Large intestine (tissue), 3 donors: Measurements from ENCODE around the gene FGF11. TPM values are rescaled to one million over a fixed set of nuclear protein-coding genes. Genes with fewer than 3 reads are reported as not detected.

Experiments
- DNase-seq, 2 donors: peaks; one replicate each; pipeline versions ENCODE4 v3.0.0 to v3.0.0-alpha.2; 2013
- H3K27ac ChIP-seq: one replicate; pipeline ENCODE4 v1.5.1; 2013; ENCODE audit warnings: low read length
- H3K27me3 ChIP-seq: 2 replicates; pipeline ENCODE4 v1.6.1; 2013; ENCODE audit warnings: low read length; ENCODE audit not compliant: control insufficient read depth, insufficient read depth
- H3K36me3 ChIP-seq: 2 replicates; pipeline ENCODE4 v1.6.1; 2013; ENCODE audit warnings: low read length; ENCODE audit not compliant: control insufficient read depth, insufficient read depth
- H3K4me1 ChIP-seq: one replicate; pipeline ENCODE4 v1.6.1; 2013; ENCODE audit warnings: low read length; ENCODE audit not compliant: control insufficient read depth, insufficient read depth
- H3K4me3 ChIP-seq: one replicate; pipeline ENCODE4 v1.5.1; 2013; ENCODE audit warnings: low read length
- H3K9me3 ChIP-seq: one replicate; pipeline ENCODE4 v1.6.1; 2013; ENCODE audit warnings: mild to moderate bottlenecking, low read depth, low read length, moderate library complexity; ENCODE audit not compliant: control insufficient read depth
- WGBS: methylation state at CpG from one replicate; pipeline ENCODE4 v1.1.5; 2013; ENCODE audit warnings: low lambda C conversion rate; ENCODE audit not compliant: insufficient coverage; 5-methylcytosine and 5-hydroxymethylcytosine counted together
- polyA plus RNA-seq: library from polyadenylated mRNA; unstranded; fragments of 120-200 nt; gene quantifications from one replicate; pipeline ENCODE4 v1.2.1, GENCODE V29; 2013

The FGF11 gene
- polyA plus RNA-seq, 1 donor, result 1.3 TPM

DNA sequence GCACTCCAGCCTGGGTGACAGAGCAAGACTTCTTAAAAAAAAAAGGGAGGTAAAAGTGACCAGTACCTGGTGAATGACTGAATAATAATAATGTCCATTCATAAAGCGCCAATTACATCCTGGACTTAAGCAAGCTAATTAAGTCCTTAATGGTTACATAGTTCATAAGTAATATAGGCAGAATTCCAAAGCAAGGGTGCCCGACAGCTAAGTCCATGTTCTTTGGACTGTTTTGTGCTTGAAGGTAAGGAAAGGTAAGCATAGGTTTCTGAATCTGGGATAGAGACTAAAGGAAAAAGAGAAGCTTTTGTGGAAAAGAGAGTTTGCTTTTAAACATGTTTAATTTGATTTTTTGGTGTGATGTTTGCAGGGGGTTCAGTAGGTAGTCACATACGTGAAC is 54.6 kb downstream of the FGF11 start:
- WGBS, result 60% methylated on average over 1 of the region's 3 CpGs
- Histone ChIP-seq H3K36me3 (peaks cover 45% of the 10 kb centered on the region), H3K27me3 (no peaks in the 10 kb centered on the region), H3K27ac (no peak overlapping the region), H3K9me3 (no peaks in the 10 kb centered on the region), H3K4me1 (peaks cover 23% of the 10 kb centered on the region), H3K4me3 (no peak overlapping the region)
- DNase-seq, result no peak

Other genes starting within 250 kb of the FGF11 start
- 16.7 TPM for gene DLG4, start 219.7 kb upstream of the FGF11 start, polyA plus RNA-seq
- gene ACADVL, start 219.6 kb upstream of the FGF11 start, polyA plus RNA-seq, result 490 TPM
- gene DVL2, start 205.0 kb upstream of the FGF11 start, polyA plus RNA-seq, result 44.5 TPM
- 45.4 TPM for gene PHF23, start 200.1 kb upstream of the FGF11 start, polyA plus RNA-seq
- gene GABARAP, start 197.1 kb upstream of the FGF11 start, polyA plus RNA-seq, result 724 TPM
- gene CTDNEP1, start 187.8 kb upstream of the FGF11 start, polyA plus RNA-seq, result 124 TPM
- 45.8 TPM for gene ELP5, start 187.3 kb upstream of the FGF11 start, polyA plus RNA-seq
- 250 TPM for gene CLDN7, start 177.0 kb upstream of the FGF11 start, polyA plus RNA-seq
- 1.1 TPM for gene SLC2A4, start 157.8 kb upstream of the FGF11 start, polyA plus RNA-seq
- gene YBX2, start 144.9 kb upstream of the FGF11 start, polyA plus RNA-seq, result 2.8 TPM
- 263 TPM for gene EIF5A, start 131.9 kb upstream of the FGF11 start, polyA plus RNA-seq
- 53.0 TPM for gene GPS2, start 124.2 kb upstream of the FGF11 start, polyA plus RNA-seq
- gene NEURL4, start 110.2 kb upstream of the FGF11 start, polyA plus RNA-seq, result 28.7 TPM
- gene ACAP1, start 103.0 kb upstream of the FGF11 start, polyA plus RNA-seq, result 12.2 TPM
- 8.2 TPM for gene KCTD11, start 87.3 kb upstream of the FGF11 start, polyA plus RNA-seq
- gene TMEM95, start 84.4 kb upstream of the FGF11 start, polyA plus RNA-seq, result 0.04 TPM
- 7.4 TPM for gene TNK1, start 58.4 kb upstream of the FGF11 start, polyA plus RNA-seq
- gene PLSCR3, start 45.0 kb upstream of the FGF11 start, polyA plus RNA-seq, result 16.9 TPM
- gene TMEM256, start 35.4 kb upstream of the FGF11 start, polyA plus RNA-seq, result 187 TPM
- 12.9 TPM for gene NLGN2, start 31.7 kb upstream of the FGF11 start, polyA plus RNA-seq
- not detected for gene SPEM1, start 19.2 kb upstream of the FGF11 start, polyA plus RNA-seq
- gene SPEM2, start 13.9 kb upstream of the FGF11 start, polyA plus RNA-seq, result not detected
- not detected for gene SPEM3, start 10.7 kb upstream of the FGF11 start, polyA plus RNA-seq
- gene TMEM102, start 4.1 kb upstream of the FGF11 start, polyA plus RNA-seq, result 7.5 TPM
- 7.4 TPM for gene CHRNB1, start 5.5 kb downstream of the FGF11 start, polyA plus RNA-seq
- 65.6 TPM for gene ZBTB4, start 40.1 kb downstream of the FGF11 start, polyA plus RNA-seq
- gene SLC35G6, start 41.9 kb downstream of the FGF11 start, polyA plus RNA-seq, result 0.52 TPM
- gene POLR2A, start 44.9 kb downstream of the FGF11 start, polyA plus RNA-seq, result 98.7 TPM
- gene TNFSF12, start 109.5 kb downstream of the FGF11 start, polyA plus RNA-seq, result 32.7 TPM
- gene TNFSF13, start 119.2 kb downstream of the FGF11 start, polyA plus RNA-seq, result 23.4 TPM
- gene SENP3, start 122.4 kb downstream of the FGF11 start, polyA plus RNA-seq, result 47.7 TPM
- gene CD68, start 140.1 kb downstream of the FGF11 start, polyA plus RNA-seq, result 512 TPM
- 105 TPM for gene MPDU1, start 144.3 kb downstream of the FGF11 start, polyA plus RNA-seq
- gene SOX15, start 150.6 kb downstream of the FGF11 start, polyA plus RNA-seq, result 2.0 TPM
- 28.2 TPM for gene FXR2, start 175.4 kb downstream of the FGF11 start, polyA plus RNA-seq
- gene SAT2, start 188.3 kb downstream of the FGF11 start, polyA plus RNA-seq, result 327 TPM
- gene SHBG, start 190.6 kb downstream of the FGF11 start, polyA plus RNA-seq, result 23.6 TPM
- gene ATP1B2, start 211.4 kb downstream of the FGF11 start, polyA plus RNA-seq, result 4.8 TPM
- 49.7 TPM for gene TP53, start 248.0 kb downstream of the FGF11 start, polyA plus RNA-seq
- 7.9 TPM for gene WRAP53, start 249.0 kb downstream of the FGF11 start, polyA plus RNA-seq